Smooth muscle cell (in vitro differentiated cells): ENCODE measurements around the gene FAM216B. TPM values are rescaled to one million over a fixed set of nuclear protein-coding genes. Genes with fewer than 3 reads are reported as not detected.

Experiments
- DNase-seq: peaks from one replicate; lab custom pipeline; 2025; ENCODE audit not compliant: unreplicated experiment; lab: John Stamatoyannopoulos, UW
- H2AFZ ChIP-seq: fragments of 200-600 bp; sonication (generic); 2 replicates; pipeline ENCODE4 v1.6.0; 2016; ENCODE audit warnings: antibody characterized with exemption, low read depth, mild to moderate bottlenecking
- H3F3A ChIP-seq: fragments of 200-600 bp; sonication (generic); 2 replicates; pipeline ENCODE4 v1.6.0; 2017; ENCODE audit warnings: antibody characterized with exemption, low read depth
- H3K27ac ChIP-seq: fragments of 200-600 bp; sonication (generic); 2 replicates; pipeline ENCODE4 v1.5.1; 2016; ENCODE audit warnings: low read depth, mild to moderate bottlenecking
- H3K27me3 ChIP-seq: fragments of 200-600 bp; sonication (generic); 2 replicates; pipeline ENCODE4 v1.6.1; 2016; ENCODE audit warnings: low read depth, mild to moderate bottlenecking
- H3K36me3 ChIP-seq: fragments of 200-600 bp; sonication (generic); 2 replicates; pipeline ENCODE4 v1.5.1; 2016; ENCODE audit warnings: low read depth
- H3K4me1 ChIP-seq: fragments of 200-600 bp; sonication (generic); 2 replicates; pipeline ENCODE4 v1.5.1; 2016; ENCODE audit warnings: low read depth
- H3K4me2 ChIP-seq: fragments of 200-600 bp; sonication (generic); 2 replicates; pipeline ENCODE4 v1.6.0; 2016; ENCODE audit warnings: mild to moderate bottlenecking
- H3K4me3 ChIP-seq: fragments of 200-600 bp; sonication (generic); 2 replicates; pipeline ENCODE4 v1.5.1; 2016; ENCODE audit warnings: mild to moderate bottlenecking
- H3K79me2 ChIP-seq: fragments of 200-600 bp; sonication (generic); 2 replicates; pipeline ENCODE4 v1.6.0; 2016; ENCODE audit warnings: low read depth, mild to moderate bottlenecking
- H3K9ac ChIP-seq: fragments of 200-600 bp; sonication (generic); 2 replicates; pipeline ENCODE4 v1.6.0; 2016; ENCODE audit warnings: low read depth
- H3K9me3 ChIP-seq: fragments of 200-600 bp; sonication (generic); replicated peaks from 2 replicates; pipeline ENCODE4 v1.5.1; 2016; ENCODE audit warnings: low read depth
- H4K20me1 ChIP-seq: fragments of 200-600 bp; sonication (generic); 2 replicates; pipeline ENCODE4 v1.6.0; 2016; ENCODE audit warnings: low read depth
- WGBS: methylation state at CpG from one replicate; pipeline ENCODE4 v1.1.7; 2016; ENCODE audit warnings: low lambda C conversion rate; 5-methylcytosine and 5-hydroxymethylcytosine counted together
- polyA plus RNA-seq: library from polyadenylated mRNA; unstranded; fragments of >200 nt; fragmentation: Nextera tagmentation; extraction: Ambion mirVana; gene quantifications from 2 replicates; pipeline ENCODE4 v1.2.1, GENCODE V29; 2016
- total RNA-seq: library from RNA; depleted of rRNA; stranded (reverse); fragments of >200 nt; gene quantifications from 2 replicates; pipeline ENCODE4 v1.2.3, GENCODE V29; 2014
- TF ChIP-seq, protein P1 (sequence below): fragments of 200-600 bp; sonication (generic); IDR thresholded peaks from 2 replicates; pipeline ENCODE4 v1.5.1; 2017; ENCODE audit warnings: borderline replicate concordance, mild to moderate bottlenecking, antibody characterized with exemption; ENCODE audit not compliant: insufficient read depth, poor library complexity, severe bottlenecking

FAM216B gene
- total and polyA plus RNA-seq, 2 experiments from 2014 or later: not detected

DNA sequence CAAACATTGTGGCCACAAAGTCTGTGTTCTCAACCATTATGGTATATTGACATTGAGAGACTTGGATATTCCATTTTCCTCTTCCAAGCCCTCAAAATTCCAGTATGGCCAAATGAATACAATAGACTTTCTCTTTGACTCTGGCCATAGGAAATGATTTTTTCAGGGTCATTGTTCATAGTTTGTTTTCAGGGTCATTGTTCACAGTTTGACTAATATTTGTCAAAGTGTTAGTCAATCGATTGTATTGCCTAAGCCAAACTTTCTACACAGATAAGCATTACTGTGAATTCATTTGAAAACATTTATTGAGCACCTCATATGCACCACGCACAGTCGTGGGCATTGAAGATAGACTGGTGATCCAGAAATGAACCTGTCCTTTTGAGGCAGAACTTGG lies 22.9 kb upstream of the FAM216B start:
- WGBS: 95% methylated on average over 3 of the region's 3 CpGs
- H3K27me3 ChIP-seq: no peaks in the 10 kb centered on the region
- no peak overlapping the region for H3K4me3 ChIP-seq
- H2AFZ ChIP-seq: no peak overlapping the region
- H3K27ac ChIP-seq: no peak overlapping the region
- no peaks in the 10 kb centered on the region for H3K4me1 ChIP-seq
- no peaks in the 10 kb centered on the region for H3K79me2 ChIP-seq
- no peak for DNase-seq
- TF ChIP-seq, protein P1, sequence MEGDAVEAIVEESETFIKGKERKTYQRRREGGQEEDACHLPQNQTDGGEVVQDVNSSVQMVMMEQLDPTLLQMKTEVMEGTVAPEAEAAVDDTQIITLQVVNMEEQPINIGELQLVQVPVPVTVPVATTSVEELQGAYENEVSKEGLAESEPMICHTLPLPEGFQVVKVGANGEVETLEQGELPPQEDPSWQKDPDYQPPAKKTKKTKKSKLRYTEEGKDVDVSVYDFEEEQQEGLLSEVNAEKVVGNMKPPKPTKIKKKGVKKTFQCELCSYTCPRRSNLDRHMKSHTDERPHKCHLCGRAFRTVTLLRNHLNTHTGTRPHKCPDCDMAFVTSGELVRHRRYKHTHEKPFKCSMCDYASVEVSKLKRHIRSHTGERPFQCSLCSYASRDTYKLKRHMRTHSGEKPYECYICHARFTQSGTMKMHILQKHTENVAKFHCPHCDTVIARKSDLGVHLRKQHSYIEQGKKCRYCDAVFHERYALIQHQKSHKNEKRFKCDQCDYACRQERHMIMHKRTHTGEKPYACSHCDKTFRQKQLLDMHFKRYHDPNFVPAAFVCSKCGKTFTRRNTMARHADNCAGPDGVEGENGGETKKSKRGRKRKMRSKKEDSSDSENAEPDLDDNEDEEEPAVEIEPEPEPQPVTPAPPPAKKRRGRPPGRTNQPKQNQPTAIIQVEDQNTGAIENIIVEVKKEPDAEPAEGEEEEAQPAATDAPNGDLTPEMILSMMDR: no peak
- H3K9me3 ChIP-seq: no peaks in the 10 kb centered on the region
- H3K36me3 ChIP-seq: no peaks in the 10 kb centered on the region
- H3K4me2 ChIP-seq: no peak overlapping the region
- H3K9ac ChIP-seq: no peak overlapping the region
- no peaks in the 10 kb centered on the region for H3F3A ChIP-seq
- H4K20me1 ChIP-seq: no peaks in the 10 kb centered on the region

DNA sequence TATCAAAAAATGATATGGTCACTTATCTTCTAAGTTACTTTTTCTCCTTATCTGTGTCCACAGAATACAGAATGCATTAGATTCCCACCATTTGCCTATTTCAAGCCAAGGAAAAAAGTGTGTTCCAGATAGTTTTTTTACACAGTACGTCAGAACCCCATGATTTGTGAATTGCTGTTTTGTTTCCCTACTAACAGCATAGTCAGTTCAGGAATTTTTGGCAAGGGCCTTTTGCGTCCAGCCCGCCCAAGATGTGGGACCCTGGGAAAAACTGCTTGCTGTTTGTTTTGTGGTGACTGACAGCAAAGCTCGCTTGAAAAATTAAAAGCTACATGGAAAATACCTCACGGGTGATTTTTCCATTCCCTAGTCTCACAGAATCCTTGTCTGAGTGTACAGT lies 20.4 kb upstream of the FAM216B start:
- WGBS: 80% methylated on average over 5 of the region's 5 CpGs
- H4K20me1 ChIP-seq: no peaks in the 10 kb centered on the region
- DNase-seq: no peak

DNA sequence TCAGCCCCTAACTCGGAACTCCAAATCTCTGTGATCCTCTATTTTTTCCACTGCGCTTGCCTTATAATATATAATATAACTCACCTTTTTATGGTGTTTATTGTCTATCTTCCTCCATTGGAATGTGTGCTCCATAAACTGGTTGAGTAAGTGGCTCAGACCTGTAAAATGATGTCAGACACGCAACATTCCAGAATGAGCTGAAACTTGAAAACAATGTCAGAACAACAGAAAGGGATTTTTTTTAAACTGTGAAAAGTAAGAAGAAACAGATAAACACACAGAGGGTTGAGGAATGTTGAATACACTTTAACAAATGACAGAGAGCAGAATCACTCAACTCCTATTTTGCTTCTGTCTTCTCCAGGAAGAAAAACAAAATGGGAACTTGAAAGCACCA lies 19.1 kb upstream of the FAM216B start:
- DNase-seq: no peak
- peak overlapping the region; percentile 19 for H3K4me2 ChIP-seq
- no peaks in the 10 kb centered on the region for H3F3A ChIP-seq

More for the DNA sequence above, 20.4 kb upstream of the FAM216B start:
- no peak overlapping the region for H3K4me2 ChIP-seq
- H2AFZ ChIP-seq: no peak overlapping the region
- no peaks in the 10 kb centered on the region for H3K4me1 ChIP-seq
- H3K36me3 ChIP-seq: no peaks in the 10 kb centered on the region
- H3K79me2 ChIP-seq: no peaks in the 10 kb centered on the region
- peak overlapping the region; percentile 95 for H3K27ac ChIP-seq
- no peaks in the 10 kb centered on the region for H3K9me3 ChIP-seq
- H3F3A ChIP-seq: no peaks in the 10 kb centered on the region
- H3K4me3 ChIP-seq: no peak overlapping the region
- H3K9ac ChIP-seq: no peak overlapping the region
- TF ChIP-seq, protein P1: no peak
- H3K27me3 ChIP-seq: no peaks in the 10 kb centered on the region

DNA sequence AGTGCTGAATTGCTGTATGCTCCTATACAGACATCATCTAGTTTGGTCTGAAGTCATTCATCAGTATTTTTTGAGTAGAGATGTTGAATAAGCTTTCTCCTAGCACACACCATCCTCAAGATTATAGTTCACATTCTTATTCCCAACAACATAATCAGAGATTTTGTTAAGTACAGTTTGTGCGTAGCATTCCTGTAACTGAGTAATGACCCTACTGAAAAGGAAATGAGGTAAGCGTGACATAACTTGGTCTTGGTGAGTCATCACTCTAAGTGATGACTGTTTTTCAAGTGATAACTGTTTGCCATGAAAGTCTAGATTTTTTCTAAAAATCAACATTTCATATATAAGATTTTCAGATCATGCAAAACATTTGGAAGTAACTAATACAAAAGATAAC lies 18.5 kb upstream of the FAM216B start:
- TF ChIP-seq, protein P1: no peak
- Histone ChIP-seq H3K4me2 (peak overlapping the region; percentile 19), H3K27ac (peak overlapping the region; percentile 95), H3K36me3 (no peaks in the 10 kb centered on the region), H3F3A (no peaks in the 10 kb centered on the region), H3K9ac (peak overlapping the region; percentile 77), H4K20me1 (no peaks in the 10 kb centered on the region), H3K4me1 (no peaks in the 10 kb centered on the region), H2AFZ (no peak overlapping the region), H3K79me2 (no peaks in the 10 kb centered on the region), H3K27me3 (no peaks in the 10 kb centered on the region), H3K9me3 (no peaks in the 10 kb centered on the region), H3K4me3 (no peak overlapping the region)
- 26% methylated on average over 2 of the region's 2 CpGs for WGBS
- no peak for DNase-seq

More for the DNA sequence above, 19.1 kb upstream of the FAM216B start:
- Histone ChIP-seq H3K36me3 (no peaks in the 10 kb centered on the region), H3K27me3 (no peaks in the 10 kb centered on the region), H3K9ac (peak overlapping the region; percentile 77), H3K4me3 (no peak overlapping the region), H2AFZ (no peak overlapping the region), H4K20me1 (no peaks in the 10 kb centered on the region), H3K79me2 (no peaks in the 10 kb centered on the region), H3K4me1 (no peaks in the 10 kb centered on the region), H3K27ac (peak overlapping the region; percentile 95), H3K9me3 (no peaks in the 10 kb centered on the region)
- TF ChIP-seq, protein P1: no peak
- WGBS: 74% methylated on average over 3 of the region's 3 CpGs
